MM.1S (cell line): ENCODE results near the gene SDHAF4.

Experiments
- CTCF ChIP-seq: fragments of 300-600 bp; sonication (generic); IDR thresholded peaks from 2 replicates; pipeline ENCODE4 v1.5.1; 2016; ENCODE audit warnings: antibody characterized with exemption, low read length, mixed read lengths
- EZH2phosphoT487 ChIP-seq: fragments of 300-600 bp; sonication (generic); IDR thresholded peaks from 2 replicates; pipeline ENCODE4 v1.6.1; 2018; ENCODE audit warnings: antibody characterized with exemption, low read length

GRCh38 chr6:70574643-70575042 is 7.9 kb downstream of the SDHAF4 start:
- TF ChIP-seq EZH2phosphoT487 (no peak), CTCF (no peak)
